Jurkat, Clone E6-1 (cell line): ENCODE results near the gene NUDC.

ENCODE experiments used
- DNase-seq: peaks from one replicate; pipeline ENCODE4 v3.0.0-alpha.2; 2011; ENCODE audit warnings: low read depth, low spot score
- H3K4me3 ChIP-seq: 2 replicates; pipeline ENCODE4 v1.5.1; 2011; ENCODE audit warnings: mild to moderate bottlenecking, low read length, control low read depth, moderate library complexity

The NUDC gene

DNA sequence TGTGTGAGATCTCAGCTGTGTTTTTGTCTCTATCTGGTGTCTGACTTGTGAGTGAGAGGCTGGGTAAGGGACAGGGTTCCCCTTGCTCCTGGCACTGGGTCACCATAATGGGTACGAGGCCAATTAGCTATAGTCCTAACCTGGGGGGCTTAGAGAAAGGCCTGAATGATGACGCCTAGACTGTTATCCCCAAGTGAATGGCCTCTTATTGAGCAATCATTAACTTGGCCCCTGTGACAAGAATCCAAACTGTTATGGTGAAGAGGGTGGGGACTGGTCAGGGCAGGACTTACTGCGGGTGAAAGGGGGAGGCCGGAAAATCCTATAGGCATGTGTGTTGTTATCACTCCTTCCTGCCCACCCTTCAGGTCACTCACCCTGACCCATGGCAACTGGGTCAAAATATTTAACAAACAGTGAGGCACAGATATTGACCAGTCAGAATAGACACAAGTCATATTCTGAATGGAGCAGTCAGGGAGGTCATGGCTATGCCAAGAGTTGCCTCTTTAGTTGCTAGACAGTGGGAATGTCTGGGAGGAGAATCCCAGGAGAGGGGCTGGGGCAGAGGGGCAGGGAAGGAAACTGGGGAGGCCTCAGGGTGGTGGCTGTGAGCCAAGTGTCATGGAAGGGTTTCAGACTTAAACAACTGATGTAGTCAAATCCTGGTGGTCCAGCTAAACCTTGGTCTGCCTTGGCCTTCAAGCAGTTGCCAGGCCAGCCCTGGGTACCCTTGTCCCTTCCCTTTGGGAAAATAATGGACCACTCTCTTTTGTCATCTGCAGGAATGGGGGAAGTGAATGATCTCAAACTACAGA lies 11.0 kb upstream of the NUDC start:
- DNase-seq, result no peak
- H3K4me3 ChIP-seq, result no peak overlapping the region

DNA sequence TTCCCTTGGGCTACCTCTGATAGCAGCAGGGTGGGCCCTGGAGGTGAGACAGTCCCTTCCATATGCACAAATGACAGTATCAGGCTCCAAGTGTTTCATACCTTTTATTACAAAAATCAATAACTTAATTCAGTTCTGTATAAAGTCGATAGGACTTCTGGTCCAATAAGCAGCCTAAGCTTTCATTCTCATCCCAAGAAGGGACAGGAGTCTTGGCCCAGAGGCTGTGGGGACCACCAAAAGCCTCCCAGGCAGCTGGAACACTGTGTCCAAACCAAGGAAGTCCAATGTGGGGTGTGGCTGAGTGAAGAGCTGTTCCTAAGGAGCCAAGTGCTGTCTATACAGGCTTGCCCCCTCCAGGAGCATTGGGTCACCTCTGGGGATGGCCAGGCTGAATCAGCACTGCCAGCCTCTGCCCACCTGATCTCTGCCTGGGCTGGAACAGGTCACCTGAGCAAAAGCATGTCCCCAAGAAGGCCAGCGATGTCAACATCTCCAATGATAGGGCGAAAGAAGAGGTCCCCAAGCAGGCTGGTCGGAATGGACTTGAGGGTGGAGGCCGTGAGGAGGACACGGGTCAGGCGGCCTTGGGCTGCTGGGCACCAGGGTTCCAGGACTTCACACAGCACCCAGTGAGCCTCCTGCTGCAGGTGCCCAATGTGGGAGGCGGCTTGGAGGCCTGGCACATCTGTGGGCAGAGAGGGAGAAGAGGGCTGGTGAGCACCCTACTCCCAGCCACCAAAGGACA lies 10.0 kb upstream of the NUDC start:
- DNase-seq, result no peak
- H3K4me3 ChIP-seq, result no peak overlapping the region

DNA sequence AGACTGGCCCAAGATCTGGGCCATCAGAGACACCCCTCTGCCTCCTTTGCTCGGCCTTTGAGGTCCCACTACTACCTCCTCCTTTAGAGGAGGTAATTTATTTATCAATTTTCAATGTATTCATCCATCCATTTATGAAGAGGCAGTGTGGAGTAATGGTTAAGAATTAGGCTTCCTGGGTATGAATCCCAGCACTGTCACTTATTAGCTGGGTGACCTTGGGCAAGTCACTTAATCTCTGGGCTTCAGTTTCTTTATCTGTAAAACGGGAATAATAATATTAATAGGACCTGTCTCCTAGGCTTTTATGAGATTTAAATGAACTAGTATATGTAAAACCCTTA lies 9.4 kb upstream of the NUDC start:
- no peak overlapping the region for H3K4me3 ChIP-seq
- no peak for DNase-seq

DNA sequence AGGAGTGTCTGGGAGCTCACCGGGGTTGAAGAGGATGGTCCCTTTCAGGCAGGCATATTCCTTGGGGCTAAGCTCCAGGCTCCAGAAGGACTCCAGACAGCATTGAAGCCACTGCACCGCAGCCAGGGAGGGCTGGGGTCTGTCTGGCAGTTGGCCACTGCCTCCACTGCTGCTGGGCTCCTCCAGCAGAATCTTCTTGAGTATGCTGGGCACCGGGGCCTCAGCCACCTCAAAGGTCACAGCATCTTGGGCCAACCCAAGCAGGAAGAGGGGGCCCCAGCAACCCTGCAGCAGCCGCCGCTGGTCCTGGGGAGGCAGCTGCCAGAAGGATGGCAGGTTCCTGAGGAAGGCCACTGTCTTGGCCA lies 8.2 kb upstream of the NUDC start:
- no peak overlapping the region for H3K4me3 ChIP-seq
- DNase-seq, result no peak

DNA sequence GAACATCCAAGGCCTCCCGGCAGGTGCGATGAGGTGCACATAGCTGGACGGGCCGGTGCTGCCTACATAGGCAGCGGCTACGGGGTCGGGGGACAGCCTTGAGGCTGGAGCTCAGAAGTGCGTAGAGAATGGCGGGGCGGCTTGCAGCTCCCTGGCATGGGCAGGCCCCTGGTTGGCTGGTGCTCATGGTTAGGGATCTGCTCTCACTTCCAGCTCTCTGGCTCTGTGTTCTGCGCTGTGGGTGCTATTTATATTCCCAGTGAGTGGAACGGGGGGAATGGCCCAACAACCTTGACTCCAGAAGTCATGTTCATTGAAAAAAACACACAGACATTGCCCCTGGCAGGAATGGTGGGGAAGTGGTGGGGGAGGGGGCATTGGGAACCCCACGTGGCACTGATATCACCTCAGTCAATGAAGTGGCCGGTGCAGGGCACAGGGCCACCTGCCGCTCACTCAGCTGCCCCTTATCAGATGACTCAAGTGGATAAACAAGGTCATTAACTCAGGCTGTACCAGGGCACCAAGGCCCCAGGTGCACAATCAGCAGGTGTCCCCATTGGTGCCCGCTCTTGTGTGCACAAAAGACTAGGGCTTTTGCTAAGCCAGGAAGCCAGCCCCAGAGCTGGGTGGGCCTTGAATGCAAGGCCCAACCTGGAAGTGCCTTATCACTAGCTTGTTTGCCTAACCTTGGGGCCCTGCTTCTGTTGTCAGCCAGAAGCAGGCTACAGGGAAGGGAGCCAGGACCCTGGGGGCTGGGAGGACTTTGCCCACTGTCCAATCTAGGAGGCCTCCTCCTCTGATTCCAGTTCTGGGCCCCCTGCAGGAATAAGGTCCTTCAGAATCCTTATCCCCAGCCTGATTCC lies 7.6 kb upstream of the NUDC start, which contains the start of gene NR0B2:
Gene NR0B2, minus strand, starts transcription at position 222 of the 866 bp plus-strand sequence. Its CDS starts 35 bp downstream, at position 187.
- DNase-seq, result no peak
- H3K4me3 ChIP-seq, result no peak within 1 kb of the TSS

DNA sequence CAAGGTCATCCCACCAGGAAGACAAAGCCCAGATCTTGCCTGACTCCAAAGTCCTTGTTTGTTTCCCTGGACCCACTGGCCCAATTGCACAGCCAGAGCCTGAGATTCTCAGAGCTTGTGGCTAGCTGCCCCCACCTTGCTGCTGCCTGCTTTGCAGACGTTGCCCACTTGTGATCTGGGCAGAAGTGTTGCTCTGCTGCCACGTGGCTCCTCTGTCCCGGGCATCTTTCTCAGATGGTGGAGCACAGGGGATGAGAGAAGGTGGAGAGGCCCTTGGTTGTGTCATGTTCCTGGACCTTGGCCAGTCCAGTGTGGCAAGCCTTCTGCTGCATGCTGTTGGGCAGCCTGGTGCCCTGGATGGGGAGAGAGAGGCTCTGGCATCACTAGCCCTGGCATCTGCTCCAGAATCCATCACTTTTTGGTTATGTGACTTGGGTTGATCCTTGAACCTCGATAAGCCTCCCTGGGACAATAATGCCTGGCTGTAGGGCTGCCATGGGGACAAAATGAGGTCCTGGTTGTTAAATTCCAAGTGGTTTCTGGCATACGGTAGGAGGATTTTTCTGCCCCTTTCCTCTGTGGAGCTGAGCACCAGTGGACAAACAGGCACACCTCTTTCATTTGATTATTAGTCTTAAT lies 6.2 kb upstream of the NUDC start:
- DNase-seq, result no peak

DNA sequence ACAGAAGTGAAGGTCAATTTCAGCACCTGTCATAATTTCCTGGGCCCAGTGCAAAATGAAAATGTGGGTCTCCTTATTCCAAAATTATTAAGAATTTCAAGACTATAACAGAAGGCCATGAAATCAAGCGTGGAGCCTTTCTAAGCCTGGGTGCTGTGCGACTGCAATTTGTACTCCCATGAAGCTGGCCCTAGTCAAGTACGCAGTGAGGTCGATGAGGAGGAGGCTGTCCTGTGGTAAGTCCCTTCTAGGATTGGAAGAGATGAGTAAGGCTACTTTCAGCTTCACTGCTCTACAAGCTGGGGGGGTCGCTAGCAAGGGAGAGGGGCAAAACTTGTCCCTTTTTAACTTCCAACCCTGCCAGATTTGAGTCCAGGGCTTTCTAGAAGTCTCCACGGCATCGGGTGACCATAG lies 410 bp upstream of the NUDC start:
- no peak for DNase-seq
- H3K4me3 ChIP-seq, result peak overlapping the region; percentile 76

More for the DNA sequence above, 6.2 kb upstream of the NUDC start:
- no peak overlapping the region for H3K4me3 ChIP-seq

DNA sequence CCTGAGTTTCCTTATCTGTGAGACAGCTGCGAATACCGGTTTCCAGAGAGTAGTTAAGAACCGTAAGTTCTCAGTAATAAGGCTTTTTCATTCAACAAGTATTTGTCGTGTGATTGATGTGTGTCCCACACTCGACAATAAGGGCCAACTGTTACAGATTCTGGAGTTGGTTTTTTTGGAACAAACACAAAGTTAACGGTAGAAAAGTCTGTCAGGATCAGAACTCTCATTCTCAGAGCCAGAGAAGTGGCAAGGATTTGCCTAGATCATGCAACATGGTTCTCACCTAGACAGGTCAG lies 837 bp downstream of the NUDC start:
- H3K4me3 ChIP-seq, result peak overlapping the region; percentile 76
- no peak for DNase-seq

DNA sequence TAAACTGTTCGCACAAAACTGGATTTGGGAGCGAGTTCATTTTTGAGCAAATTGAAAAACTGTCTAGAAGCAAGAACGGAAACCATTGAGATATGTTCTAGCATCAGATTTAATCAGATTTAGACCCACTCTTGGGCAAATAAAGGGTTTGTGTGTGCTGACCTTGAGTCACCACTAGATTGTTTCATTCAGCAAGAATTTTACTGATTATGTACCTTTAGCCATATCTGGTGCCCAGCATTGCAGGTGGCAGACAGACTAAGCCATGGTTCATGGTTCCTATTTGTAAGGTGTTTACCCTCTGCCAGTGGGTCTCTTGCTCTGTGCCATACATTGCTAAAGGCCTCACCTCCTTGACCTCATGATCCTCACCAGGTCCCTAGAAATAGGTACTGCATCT lies 1.4 kb downstream of the NUDC start:
- DNase-seq, result no peak
- H3K4me3 ChIP-seq, result peak overlapping the region; percentile 76

DNA sequence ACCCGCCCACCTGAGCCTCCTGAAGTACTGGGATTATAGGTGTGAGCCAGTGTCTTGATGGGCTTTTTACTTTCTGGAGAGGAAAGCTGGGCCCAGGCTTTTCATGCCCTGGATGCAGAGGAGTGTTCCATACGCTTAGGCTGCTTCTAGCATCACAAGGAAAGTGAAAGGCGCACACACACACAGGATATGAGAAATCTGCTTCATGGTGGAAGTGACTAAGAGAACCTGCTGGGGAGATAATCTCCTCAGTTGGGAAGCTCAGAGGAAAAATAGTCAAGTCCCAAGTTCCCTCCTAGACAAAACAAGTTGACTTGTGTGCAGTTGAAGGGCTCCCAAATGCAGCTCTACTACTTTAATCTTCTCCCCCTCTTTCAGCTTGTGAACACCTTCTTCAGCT lies 2.2 kb downstream of the NUDC start:
- DNase-seq, result no peak
- H3K4me3 ChIP-seq, result no peak overlapping the region

DNA sequence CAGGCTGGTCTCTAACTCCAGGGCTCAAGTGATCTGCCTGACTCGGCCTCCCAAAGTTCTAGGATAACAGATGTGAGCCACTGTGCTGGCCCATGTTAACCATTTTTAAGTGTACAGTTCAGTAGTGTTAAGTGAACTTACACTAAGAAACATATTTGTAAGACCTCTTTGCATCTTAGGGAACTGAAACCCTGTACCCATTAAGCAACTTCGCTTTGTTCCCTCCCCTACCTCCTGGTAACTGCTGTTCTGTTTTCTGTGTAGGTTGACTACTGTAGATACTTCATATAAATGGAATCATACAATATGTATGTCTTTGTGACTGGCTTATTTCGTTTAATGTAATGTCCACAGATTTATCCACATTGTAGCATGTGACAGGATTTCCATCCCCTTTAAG lies 11.0 kb downstream of the NUDC start:
- no peak for DNase-seq
- no peak overlapping the region for H3K4me3 ChIP-seq

DNA sequence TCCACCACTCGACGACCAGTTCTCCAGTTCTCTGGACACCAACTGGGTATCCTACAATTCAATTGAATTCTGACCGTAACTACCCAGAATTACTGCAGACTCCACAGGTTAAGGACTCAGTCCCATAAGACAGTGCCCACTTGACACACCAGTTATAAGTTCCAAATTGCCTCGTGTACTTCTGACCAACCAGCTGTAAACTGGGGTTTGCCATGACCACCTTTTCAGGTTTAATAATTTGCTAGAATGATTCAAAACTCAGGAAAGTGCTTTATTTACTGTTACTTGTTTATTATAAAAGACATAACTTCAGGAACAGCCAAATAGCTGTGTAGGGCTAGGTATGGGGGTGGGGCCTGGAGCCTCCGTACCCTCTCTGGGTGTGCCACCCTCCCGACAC lies 15.3 kb downstream of the NUDC start:
- no peak overlapping the region for H3K4me3 ChIP-seq
- no peak for DNase-seq

DNA sequence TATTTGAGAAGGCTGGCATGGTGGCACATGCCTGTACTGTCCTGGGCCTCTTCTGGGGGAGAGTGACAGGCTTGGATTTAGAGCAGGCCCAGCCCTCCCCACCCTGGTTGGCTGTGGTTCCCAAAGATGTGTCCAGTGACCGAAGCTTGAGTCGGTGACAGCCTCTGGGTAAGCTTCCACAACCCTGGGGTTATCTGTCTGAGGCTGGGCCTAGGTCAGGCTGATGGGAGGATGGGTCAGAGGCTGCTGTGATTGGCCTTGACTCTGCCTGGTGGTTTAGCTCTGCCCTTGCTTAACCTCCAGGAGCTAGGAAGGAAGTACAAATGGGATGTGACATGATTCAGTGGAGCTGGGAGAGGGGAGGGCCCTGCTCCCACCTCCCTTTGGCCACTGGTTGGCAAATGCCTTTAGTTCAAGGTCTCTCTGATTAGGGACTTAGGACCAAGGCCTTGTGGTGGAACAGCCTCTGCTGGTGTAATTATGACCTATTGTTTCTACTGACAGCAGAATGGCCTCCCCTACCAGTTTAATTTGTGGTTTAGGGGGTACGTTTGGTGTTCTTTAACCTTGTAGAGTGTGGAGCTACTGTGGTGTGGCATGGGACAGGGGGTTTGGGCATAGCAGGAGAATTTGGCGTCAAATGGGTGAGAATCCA lies 16.6 kb downstream of the NUDC start:
- H3K4me3 ChIP-seq, result no peak overlapping the region
- no peak for DNase-seq

DNA sequence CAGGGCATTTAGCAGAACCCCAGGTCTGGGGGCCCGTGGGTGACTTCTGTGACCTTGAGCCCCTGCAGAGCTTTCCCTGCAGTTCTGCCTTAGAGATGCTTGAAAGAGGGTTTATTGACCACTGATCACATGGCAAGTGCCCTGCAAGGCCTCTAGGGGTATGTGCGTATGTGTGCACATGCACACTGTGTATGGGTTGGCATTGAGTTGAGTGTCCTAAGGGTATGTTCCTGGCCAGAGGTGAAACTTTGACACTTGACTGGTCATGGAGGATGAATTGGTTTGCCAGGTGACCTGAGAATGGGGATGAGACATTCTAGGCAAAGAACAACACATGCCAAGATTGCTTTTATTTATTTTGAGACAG lies 17.1 kb downstream of the NUDC start:
- DNase-seq, result no peak
- no peak overlapping the region for H3K4me3 ChIP-seq

DNA sequence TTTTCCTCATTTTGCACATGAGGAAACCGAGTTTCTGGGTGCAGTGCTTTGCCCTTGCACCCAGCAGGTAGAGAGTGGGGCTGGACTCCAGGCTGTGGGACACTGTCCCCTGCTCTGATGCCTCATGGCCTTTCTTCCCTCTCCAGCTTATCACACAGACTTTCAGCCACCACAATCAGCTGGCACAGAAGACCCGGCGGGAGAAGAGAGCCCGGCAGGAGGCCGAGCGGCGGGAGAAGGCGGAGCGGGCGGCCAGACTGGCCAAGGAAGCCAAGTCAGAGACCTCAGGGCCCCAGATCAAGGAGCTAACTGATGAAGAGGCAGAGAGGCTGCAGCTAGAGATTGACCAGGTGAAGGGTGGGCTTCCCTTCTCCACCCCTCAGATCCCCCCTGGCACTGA lies 19.8 kb downstream of the NUDC start:
- no peak for DNase-seq
- no peak overlapping the region for H3K4me3 ChIP-seq

DNA sequence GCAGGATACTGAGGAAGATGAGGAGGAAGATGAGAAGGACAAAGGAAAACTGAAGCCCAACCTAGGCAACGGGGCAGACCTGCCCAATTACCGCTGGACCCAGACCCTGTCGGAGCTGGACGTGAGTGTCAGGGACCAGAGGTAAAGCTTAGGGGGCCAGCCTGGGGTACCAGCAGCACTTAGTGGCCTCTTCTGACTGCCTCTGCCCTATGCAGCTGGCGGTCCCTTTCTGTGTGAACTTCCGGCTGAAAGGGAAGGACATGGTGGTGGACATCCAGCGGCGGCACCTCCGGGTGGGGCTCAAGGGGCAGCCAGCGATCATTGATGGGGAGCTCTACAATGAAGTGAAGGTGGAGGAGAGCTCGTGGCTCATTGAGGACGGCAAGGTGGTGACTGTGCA lies 21.1 kb downstream of the NUDC start:
- no peak for DNase-seq
- H3K4me3 ChIP-seq, result no peak overlapping the region

DNA sequence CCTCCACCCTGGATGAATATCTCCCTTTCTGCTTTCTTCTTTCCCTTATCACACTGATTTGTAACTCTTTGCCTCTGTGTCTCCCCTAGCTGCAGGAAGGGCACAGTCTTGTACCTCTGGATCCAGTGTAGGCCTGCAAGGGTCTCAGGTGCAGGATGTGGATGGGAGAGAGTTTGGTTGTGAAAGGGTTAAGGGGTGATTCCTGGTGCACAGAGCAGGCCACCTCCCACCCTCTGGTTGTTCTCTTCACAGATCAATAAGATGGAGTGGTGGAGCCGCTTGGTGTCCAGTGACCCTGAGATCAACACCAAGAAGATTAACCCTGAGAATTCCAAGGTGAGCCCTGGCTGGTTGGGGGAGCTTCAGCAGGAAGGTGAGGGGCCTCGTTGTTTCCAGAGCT lies 23.6 kb downstream of the NUDC start:
- DNase-seq, result no peak
- no peak overlapping the region for H3K4me3 ChIP-seq

DNA sequence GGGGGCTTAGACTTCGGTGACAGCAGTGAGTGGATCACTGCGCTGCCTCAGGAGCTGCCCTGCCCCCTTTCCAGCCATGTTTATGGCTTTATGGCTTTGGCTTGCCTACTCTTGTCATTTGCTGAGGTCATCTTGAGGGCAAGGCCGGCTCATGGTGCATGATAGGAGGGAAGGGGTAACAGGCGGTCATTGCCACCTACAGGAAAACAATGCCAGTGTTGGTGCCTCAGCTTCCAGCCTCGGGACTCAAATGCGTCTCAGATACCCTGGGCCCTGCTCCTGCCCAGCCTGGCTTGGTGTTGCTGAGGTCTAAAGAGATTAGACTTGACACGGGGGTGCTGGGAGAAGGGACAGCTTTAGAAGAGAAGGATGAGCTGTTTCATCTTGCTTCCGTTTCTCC lies 24.2 kb downstream of the NUDC start:
- DNase-seq, result no peak
- H3K4me3 ChIP-seq, result no peak overlapping the region

DNA sequence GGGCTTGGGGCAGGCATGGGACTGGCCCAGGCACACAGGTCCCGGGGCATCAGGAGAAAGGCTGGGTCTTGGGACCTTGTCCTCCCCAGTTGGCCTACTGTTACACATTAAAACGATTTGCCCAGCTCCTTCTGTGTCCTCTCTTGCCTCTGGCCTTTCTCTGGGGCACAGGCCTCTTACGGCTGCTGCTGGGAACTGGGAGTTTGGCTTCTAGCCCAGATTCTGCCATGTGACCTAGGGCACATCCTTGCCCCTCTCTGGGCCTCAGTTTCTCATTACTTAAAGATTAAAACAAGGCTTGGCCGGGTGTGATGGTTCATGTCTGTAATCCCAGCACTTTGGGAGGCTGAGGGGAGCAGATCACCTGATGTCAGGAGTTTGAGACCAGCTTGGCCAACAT lies 24.7 kb downstream of the NUDC start:
- no peak for DNase-seq
- H3K4me3 ChIP-seq, result no peak overlapping the region
